Endometrial microvascular endothelial cells (primary cell): ENCODE results near the gene ATP8A2. TPM values are rescaled to one million over a fixed set of nuclear protein-coding genes. Genes with fewer than 3 reads are reported as not detected.
"Not testable (repeated sequence)": the region's sequence is repeated elsewhere in the genome, so short reads cannot be mapped to it uniquely, and the experiment has no call there.

Experiments used
- in situ Hi-C: cut with HindIII; loops from 2 replicates; pipeline ENCODE4 v1.10.0; 2017; ENCODE audit warnings: low sequenced_read_pairs, low pct_unique_long_range_greater_than_20kb; ENCODE audit errors: inconsistent ontology term
- total RNA-seq: library from RNA; depleted of rRNA; stranded (reverse); fragments of >200 nt; gene quantifications from one replicate; pipeline ENCODE4 v1.2.3, GENCODE V29; 2015; ENCODE audit errors: inconsistent ontology term

ATP8A2 gene
- total RNA-seq, 1 donor from 2014 or later: not detected

GRCh38 chr13:25802579-25802978, 430.8 kb downstream of the ATP8A2 start:
- in situ Hi-C loops: no loop called here

GRCh38 chr13:25803641-25804040, 431.9 kb downstream of the ATP8A2 start:
- in situ Hi-C loops: no loop called here

GRCh38 chr13:25806264-25806974, 434.6 kb downstream of the ATP8A2 start:
- in situ Hi-C loops: no loop called here

- in situ Hi-C loops: no loop called here
Measured at GRCh38 chr13:25807562-25807961, 435.8 kb downstream of the ATP8A2 start.

GRCh38 chr13:25811506-25811905, 439.7 kb downstream of the ATP8A2 start:
- in situ Hi-C loops: no loop called here

- in situ Hi-C loops: no loop called here
Measured at GRCh38 chr13:25816239-25816638, 444.5 kb downstream of the ATP8A2 start.

- in situ Hi-C loops: no loop called here
Measured at GRCh38 chr13:25819856-25820530, 448.2 kb downstream of the ATP8A2 start.

GRCh38 chr13:25821776-25822175, 450.0 kb downstream of the ATP8A2 start:
- in situ Hi-C loops: no loop called here

GRCh38 chr13:25827221-25827620, 455.4 kb downstream of the ATP8A2 start:
- in situ Hi-C loops: not testable (repeated sequence)

- in situ Hi-C loops: no loop called here
Measured at GRCh38 chr13:25827831-25828465, 456.2 kb downstream of the ATP8A2 start.

GRCh38 chr13:25833761-25834160, 462.0 kb downstream of the ATP8A2 start:
- in situ Hi-C loops: no loop called here

- in situ Hi-C loops: no loop called here
Measured at GRCh38 chr13:25836574-25837336, 465.0 kb downstream of the ATP8A2 start.

- in situ Hi-C loops: no loop called here
Measured at GRCh38 chr13:25839371-25839770, 467.6 kb downstream of the ATP8A2 start.

GRCh38 chr13:25840261-25840660, 468.5 kb downstream of the ATP8A2 start:
- in situ Hi-C loops: no loop called here

GRCh38 chr13:25840931-25841330, 469.2 kb downstream of the ATP8A2 start:
- in situ Hi-C loops: no loop called here

GRCh38 chr13:25843692-25844091, 471.9 kb downstream of the ATP8A2 start:
- in situ Hi-C loops: no loop called here

- in situ Hi-C loops: no loop called here
Measured at GRCh38 chr13:25844559-25845434, 473.0 kb downstream of the ATP8A2 start.

GRCh38 chr13:25846222-25846984, 474.6 kb downstream of the ATP8A2 start:
- in situ Hi-C loops: no loop called here
